HG02981 (cell line): ENCODE data around the gene ANKS1B.

Source experiments
- ATAC-seq: cut with Tn5 transposase; IDR thresholded peaks from one replicate; pipeline ENCODE4 v1.9.1; 2021; ENCODE audit warnings: mild to moderate bottlenecking, moderate library complexity; ENCODE audit not compliant: unreplicated experiment

ANKS1B gene

DNA sequence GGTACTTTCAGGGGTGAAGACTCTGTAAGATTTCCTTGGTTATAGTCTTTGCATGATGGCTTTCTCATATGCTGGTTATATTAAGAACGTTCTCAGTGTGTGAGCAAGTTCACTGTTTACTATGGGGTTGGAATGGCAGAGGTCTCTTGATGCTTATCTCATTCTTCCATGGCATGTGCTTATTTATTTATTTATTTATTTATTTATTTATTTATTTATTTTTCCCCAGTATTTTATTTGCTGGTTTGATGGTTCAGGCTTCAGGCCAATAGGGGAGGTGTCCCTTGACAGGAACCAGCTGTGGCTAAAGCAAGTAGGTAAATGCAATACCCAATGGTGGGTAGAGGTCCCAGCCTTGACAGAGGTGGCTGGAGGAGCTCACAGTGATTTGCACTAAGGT lies 498.5 kb downstream of the ANKS1B start:
- no peak for ATAC-seq

DNA sequence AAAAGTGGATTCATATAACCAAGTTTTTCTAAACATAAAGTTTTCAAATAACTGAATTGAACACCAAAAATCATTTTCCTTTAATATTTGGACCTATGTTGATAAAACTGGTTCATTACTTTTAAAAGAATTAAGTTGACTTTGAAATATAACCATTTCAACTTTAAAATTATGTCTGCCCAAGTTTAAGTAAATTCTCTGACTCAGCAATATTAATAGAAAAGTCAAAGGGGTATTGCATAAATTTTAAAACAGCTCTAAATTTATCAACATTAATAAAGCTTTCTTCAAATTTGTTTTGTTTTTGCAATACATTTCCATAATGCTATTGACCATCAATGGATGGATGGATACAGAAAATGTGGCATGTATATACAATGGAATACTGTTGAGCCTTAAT lies 505.6 kb downstream of the ANKS1B start:
- ATAC-seq, result no peak

DNA sequence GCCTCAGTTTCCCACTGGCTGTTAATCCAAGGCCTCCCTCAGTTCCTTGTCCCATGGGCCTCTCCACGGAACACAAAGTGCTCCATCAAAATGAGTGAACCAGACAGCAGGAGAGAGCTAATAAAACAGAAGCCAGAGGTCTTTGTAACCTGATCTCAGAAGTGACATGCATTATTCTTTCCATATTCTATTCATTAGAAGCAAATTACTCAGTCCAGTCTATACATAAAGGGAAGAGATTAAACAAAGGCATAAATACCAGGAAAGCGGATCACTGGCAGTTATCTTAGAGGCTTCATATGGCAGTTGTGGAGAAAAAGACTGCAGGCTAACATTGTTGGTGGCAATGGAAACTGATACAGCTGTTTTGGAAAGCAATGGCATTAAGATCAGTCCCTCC lies 507.8 kb downstream of the ANKS1B start:
- ATAC-seq, result no peak

DNA sequence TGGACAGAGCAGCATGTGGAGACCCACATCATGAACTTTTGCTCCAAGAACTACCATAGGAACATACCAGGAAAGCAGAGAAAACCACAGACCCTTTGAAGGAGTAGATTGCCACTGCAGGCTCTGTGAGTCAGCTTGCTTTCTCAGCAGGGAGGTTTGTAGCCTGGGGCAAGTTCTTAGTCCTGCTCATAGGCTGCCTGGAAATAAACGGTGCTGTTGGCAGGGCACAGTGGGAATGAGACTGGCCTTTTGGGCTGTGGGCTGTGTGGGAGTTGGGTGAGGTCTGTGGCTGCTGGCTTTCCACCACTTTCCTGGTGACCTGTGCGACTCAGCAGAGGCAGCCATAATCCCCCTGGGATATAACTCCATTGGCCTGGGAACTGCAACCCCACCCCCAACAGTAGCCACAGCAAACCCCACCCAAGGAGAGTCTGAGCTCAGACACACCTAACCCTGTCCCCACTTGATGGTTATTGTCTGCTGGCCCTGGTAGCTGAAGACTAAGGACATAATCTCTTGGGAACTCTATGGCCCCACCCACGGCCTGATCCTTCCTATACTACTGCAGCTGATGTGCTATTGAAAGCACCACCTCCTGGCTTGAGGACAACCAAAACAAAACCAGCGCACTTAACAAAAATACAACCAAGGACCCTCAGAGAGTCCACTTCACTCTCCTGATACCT lies 529.2 kb downstream of the ANKS1B start:
- no peak for ATAC-seq

DNA sequence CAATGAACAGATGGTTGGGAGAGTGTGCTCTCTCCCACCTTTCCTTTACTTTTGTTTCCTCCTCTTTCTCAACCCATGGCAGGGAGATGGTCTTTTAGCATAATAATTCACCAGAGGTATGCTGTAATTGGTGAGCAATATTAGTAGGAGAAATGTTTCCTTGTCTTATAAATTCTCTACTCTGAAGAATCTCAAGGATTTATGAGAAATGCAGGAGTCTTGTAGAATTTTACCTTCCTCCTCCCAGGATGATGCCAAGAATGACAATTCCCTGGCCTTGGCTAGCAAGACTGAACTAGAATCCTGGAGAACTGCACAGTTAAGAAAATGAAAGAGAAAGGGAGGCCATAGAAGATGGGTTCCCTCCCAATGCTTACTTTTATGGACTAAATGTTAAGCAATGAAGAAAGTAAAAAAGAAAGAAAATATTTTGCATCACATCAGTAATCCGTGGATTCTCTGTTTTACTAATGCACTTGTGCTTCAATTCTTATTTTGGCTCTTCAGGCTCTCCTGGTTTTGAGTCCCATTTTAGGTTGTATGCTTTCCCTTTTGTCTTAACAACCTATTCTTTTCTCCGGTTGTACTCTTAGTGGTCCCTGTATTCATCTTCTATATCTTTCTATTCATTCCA lies 530.1 kb downstream of the ANKS1B start:
- ATAC-seq, result peak; percentile 1

DNA sequence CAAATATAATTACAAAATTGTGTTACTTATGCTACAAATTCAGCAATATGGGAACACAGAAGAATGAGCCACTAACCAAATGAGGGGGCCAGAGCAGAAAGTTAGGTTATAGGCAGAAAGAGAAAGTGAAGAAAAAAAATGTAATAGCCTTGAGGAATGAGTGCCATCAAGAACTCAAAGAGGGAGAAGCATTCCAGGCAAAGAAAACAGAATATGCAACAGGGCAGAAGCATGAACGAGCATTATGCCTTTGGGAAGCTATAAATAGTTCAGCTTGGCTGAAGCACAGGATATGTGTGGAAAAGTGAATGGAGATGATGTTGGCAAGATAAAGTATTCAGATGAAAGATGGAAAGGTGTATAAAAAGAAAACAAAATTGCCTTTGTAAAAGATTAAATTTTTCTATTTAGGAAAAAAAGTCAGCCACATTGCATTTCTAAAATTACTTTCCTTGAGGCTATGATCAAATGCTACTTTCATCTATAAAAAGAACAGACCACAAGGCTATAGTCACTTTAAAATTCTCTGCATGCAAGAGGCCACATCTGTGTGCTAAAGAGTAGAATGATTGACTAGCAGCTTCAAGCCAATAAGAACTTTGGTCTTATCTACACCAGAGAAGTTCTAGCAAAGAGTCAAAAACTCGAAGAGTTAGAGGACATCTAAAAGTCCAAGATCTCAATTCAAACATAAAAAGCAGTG lies 530.7 kb downstream of the ANKS1B start:
- peak; percentile 63 for ATAC-seq

DNA sequence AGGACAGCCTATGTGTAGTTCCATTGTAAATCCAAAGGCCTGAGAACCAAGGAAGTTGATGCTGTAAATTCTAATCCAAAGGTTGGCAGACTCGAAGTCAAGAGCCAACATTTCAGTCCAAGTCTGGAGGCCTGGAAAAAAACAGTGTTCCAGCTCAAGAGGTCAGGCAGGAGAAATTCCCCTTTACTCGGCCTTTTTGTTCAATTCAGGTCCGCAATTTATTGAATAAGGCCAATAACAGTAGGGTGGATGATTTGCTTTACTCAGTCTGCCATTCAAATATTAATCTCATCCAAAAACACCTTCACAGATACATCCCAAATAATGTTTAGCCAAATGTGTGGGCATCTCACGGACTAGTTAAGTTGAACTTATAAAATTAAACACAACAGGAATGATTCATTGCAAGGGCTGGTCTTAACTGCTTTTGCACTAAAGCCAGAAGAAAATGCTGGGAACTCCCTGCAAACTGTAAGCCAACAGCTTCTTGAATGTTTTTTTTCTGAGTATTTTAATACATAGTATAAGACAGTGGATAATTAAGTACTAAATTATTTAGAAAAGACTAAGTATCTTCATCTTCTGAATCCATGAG lies 534.6 kb downstream of the ANKS1B start:
- ATAC-seq, result no peak

DNA sequence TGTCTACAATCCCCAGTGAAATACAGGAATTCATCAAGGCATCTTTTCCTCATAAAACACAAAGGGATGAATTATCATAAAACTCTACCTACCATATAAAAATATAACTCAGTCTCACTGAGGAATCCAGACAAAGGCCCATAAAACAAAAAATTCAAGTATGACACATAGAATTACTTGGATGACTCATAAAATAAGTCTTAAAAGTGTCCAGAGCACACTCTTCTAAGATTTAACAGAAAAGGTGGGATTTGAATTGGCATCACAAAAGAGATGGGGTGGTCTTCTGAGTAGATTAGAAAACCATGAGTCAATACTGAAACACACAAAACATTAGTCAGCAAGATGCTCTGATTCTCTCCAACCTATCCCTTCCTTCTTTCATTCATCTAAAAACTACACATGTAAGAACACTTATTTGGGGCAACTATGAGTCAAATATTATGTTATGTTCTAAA lies 539.8 kb downstream of the ANKS1B start:
- ATAC-seq, result peak; percentile 83

DNA sequence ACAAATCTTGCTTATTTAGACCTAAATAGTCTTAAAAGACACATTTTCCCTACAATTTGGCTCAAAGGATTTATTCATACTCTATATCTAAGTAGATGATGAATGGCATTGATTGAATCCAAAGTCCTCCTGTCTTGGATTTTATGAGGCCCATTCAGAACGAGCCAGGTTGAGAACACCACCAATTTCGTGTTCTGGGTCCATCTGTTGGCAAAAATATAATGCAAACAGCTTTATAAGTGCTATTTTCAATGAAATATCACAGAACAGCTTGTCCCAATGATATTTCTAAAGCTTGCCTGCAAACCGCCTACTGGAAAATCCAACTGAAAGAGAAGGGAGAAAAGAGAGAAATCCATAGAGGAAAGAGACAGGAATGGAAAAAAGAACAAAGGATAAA lies 542.0 kb downstream of the ANKS1B start:
- no peak for ATAC-seq

DNA sequence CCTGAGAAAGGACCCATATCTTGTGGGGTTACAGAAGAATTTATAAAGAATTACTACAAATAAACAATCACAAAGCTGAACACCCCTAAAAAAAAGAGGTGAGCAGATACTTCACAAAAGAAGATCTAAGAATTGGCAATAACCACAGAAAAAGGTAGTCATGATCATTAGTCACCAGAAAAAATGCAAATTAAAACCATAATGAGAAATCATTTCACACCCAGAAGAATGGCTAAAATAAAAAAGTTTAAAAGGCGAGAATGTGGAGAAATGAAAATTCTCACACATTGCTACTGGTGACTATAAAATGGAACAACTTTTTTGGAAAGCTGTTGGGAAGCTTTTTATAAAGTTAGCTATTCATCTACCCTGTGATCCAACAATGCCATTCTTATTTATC lies 545.3 kb downstream of the ANKS1B start:
- ATAC-seq, result no peak

DNA sequence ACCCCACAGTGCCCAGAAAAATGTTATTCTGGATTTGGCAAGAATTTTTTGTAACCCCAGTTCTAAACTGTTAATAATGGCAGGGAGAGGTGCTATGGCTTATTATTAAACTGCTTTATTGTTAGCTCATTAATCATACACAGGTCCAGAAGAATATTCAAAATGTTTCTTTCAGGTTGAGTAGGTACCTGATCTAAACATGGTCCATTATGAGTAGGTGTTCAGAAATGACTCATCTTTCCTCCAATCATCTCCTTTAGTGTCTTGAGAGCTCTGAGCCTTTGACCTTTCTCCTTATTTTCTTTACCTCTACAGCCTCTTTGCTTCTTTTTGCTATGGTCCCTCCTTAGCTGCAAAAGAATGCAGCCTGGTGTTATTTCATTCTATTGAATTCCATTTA lies 548.2 kb downstream of the ANKS1B start:
- peak; percentile 99 for ATAC-seq

DNA sequence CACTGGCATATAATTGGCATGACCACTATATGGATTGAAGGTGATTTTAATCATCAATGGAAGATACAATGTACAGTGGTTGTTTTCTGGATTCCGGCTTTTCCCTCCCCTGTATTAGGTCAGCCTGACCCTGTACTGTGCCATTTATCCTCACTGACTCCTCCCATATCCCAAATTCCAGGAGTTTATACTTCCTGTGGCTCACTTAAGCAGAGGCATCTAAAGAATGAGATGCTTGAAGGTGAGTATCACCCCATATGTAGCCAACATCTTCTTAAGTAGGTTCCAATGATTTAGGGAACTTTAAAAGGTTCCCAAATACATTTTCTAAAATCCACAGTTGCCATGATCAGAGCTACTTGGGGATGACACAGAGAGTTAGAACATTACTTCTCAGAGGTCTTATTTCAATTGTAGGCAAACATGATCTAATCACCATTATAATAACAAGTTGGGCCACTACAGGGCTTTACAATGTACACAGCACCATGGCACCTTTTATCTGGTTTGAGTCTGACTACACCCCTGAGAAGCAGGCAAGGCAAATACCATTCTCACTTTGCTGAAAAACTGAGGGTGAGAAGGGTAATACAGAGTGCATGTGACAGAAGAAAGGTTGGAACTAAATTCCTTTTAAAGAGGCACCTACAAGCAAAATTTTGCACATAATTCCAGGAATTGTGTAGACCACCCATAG lies 549.5 kb downstream of the ANKS1B start:
- ATAC-seq, result no peak

DNA sequence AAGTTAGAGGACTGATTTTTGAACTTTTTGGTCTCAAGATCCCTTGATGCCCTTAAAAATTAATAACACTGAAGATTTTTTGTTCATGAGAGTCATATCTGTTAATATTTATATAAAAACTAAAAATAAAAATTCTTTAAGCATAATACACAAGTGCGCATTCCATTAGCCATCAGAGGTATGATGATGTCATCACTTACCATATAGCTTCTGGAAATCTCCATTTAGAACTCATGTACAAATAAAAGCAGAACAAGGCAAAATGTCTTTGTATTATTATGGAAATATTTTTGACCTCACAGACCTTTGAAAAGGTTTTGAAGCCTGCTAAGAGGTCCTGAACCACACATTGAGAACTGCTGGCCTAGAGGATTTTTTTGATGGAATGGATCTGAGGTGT lies 551.6 kb downstream of the ANKS1B start:
- no peak for ATAC-seq

DNA sequence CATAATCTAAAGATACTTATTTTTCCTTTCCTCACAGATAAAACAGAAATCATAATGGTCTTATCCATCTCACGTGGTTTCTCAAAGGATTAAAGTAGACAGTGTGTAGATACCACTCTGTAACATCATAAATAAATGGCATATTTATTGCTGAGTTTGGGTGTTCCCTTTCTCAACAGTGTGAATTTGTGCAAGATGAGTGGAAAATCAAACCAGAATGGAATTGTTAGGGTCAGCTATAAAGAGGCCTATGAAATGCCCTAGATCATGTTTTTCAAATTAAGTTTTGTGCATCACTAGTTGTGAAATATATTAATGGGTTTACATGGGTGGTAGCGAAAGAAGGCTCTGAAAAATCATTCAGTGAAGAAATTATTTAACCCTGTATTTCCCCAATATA lies 553.5 kb downstream of the ANKS1B start:
- no peak for ATAC-seq

DNA sequence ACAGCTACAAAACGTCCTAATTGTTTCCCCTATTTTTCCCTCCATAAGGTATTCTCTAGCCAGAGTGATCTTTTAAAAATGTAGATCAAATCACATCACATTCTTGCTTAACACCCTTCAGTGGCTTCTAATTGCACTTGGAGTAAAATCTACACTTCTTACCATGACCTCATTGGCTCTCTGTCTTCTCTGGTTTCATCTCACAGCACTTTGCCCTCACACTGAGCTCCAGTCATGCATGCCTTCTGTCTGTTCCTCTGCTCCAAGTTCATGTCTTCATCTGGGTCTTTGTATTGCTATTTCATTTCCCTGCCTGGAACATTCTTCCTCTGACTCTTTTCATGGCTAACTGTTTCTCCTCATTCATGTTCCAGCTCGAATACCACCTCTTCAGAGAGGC lies 557.6 kb downstream of the ANKS1B start:
- ATAC-seq, result peak; percentile 82

DNA sequence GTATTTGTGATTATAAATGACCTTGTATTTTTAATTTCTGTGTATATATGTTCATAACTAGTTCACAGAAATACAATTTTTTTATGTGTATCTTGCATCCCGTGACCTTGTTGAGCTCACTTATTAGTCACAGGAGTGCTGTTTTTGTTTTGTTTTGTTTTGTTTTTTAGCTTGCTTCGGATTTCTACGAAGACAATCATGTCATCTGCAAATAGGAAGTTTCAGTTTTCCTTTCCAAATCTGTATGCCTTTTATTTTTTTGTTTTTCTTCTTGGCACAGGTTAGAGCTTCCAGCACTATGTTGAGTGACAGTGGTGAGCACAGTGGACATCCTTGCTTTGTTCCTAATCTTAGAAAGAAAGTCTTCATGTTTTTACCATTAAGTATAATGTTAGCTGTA lies 566.4 kb downstream of the ANKS1B start:
- no peak for ATAC-seq

DNA sequence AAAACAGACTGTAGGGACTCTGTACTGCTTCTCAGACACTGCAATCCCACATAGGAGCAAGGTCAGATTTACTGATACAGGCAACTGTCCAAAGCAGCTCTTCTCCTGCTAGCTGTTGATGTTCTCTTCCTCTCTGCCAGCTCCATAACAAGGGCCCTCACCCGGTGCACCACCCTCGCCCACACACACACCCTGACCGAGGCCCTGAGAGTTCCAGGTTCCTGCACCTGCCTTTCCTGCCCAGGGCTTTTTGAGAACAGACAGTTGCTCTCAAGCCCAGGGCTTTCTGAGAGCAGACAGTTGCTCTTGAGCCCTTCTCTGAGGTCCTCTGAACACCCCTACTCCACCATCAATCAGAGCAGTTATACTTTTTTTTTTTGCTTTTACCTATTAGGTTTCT lies 571.0 kb downstream of the ANKS1B start:
- ATAC-seq, result no peak

DNA sequence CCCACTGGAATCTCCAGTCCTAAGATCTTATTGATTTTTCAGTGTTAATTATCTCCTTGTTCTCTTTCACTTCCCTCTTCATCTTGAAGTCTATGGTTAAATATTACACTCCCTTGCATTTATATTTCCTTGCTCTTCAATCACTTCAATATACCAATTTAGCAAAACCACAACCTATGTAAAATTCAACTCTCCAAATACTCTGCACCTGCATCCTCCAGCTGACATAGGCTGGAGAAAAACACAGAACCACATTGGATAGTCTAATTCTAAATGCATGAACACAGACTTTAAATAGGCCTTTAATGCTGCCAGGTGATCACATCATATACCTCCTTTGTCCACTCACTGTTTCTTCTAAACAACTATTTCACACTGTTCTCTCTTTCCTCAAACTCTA lies 591.0 kb downstream of the ANKS1B start:
- peak; percentile 79 for ATAC-seq

DNA sequence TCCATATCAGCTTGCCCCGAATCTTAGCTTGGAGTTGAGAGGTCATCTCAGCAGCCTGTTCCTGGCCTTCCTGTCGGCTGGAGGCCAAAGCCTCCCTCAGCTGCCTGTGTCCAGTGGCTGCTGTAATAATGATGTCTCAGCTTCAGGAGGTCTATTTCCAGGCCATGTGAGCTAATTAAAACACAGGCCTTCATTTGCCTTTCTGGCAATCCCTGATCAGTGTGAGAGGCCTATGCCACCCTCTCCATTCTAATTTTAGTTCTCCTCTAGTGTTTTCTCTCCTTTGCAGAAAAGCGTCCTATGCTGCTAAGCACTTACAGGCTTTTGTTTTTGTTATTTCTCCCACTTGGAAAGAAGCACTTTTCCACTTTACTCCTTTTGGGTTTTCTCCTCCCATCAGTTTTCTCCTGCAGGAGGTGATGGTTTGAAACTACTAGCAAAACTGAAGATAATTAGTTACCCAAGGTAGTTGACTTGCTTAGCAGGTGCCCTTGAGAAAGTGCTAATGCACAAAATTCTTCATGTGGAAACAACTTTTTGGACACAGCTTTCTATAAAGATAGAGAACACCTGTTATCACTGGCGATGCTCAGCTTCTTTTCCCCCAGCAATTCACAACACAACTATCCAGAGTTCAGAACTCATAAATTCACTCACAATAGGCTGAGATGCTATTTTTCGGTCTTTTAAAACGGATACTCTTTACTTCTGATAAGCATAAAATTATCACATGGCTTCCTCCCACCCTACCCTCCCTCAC lies 592.5 kb downstream of the ANKS1B start:
- ATAC-seq, result no peak

DNA sequence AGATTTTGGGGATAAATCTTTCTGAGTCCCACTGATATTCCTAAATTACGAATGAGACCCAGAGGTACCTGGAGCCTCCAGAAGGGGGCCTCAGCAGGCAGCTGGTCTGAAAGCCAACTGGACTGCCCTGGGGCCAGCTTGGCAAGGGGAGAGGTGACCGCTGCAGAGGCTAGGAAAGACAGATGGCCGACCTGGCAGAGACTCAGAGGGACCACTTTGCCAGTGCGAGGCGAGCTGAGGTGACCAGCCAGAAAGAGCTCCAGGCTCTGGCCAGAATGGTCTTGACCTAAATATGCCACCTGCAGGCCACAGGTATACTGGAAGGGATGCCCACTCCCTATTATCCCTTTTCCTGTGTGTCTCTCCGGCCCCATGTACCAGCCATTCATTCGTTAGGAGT lies 594.0 kb downstream of the ANKS1B start:
- no peak for ATAC-seq
